Measurements from ENCODE around the gene KBTBD7. TPM values are rescaled to one million over a fixed set of nuclear protein-coding genes. Genes with fewer than 3 reads are reported as not detected.

The KBTBD7 gene
- total RNA-seq, 1 experiment from 2014 or later: 10.5 TPM

DNA sequence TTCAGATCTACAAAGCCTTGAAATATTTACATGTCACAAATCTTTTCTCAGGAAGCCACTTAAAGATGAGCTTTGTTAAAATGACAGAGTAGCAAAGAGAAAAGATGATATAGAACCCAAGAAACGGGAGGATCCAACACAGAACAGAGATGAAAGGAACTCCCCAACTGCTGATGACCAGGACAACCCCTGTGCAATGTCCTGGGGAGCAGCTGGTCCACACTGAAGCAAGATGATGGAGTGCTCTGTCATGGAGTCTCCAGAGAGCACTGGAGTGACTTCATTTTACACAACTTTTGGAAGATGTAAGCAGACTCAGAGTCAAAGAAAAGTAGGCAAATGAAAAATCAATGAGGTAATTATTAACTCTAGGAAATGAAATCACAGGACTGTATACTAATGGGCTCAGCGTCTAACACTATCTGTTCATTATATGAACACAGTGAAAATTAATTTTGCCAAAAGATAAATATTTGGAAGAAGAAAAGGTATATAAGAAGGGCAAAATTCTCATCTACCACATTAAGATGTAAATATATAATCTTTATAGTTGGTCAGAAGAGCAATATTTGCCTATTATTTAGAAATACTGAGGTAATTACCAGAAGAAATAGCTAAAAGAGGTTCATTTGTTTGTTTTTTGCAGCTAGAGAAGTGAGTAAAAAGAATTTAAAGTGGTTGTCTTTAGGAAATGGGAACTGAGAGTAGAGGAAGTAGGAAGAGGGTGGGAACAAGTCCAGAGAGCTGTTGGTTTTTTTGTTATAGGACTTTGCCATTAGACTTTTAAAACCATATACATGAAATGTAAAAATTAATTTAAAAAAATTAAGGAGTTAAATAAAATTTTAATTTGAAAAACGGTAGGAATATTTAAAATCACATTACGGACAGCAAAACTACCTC is 38.5 kb upstream of the KBTBD7 start:
- POLR2A ChIA-PET: no interaction called here

GRCh38 chr13:41231786-41232185 is 37.4 kb upstream of the KBTBD7 start:
- TF ChIP-seq CTCF (IDR thresholded peaks at IDR 0.05; ENCODE audit: insufficient read depth in 1 of 2, low read depth in 1 of 2, low read length in 1 of 2, severe bottlenecking in 1 of 2, unreplicated experiment in 1 of 2): no peak
- Mint-ChIP-seq H3K4me1 (ENCODE audit: low read depth, unreplicated experiment) (peaks cover 6% of the 10 kb centered on the region), H3K27ac (ENCODE audit: unreplicated experiment) (no peak overlapping the region), H3K9me3 (ENCODE audit: unreplicated experiment) (no peaks in the 10 kb centered on the region), H3K27me3 (ENCODE audit: insufficient read depth, unreplicated experiment) (no peaks in the 10 kb centered on the region), H3K36me3 (ENCODE audit: insufficient read depth, unreplicated experiment) (peaks cover 5% of the 10 kb centered on the region), H3K4me3 (ENCODE audit: unreplicated experiment) (no peak overlapping the region)
- ChIA-PET POLR2A (no interaction called here), CTCF (interaction anchor here (0.6 kb wide), 1 partner anchor 14 kb away, joined by 3 read pairs; no protein-coding TSS in a partner anchor)
- H3K9me3 ChIP-seq: no peaks in the 10 kb centered on the region
- no peaks in the 10 kb centered on the region for H3K27me3 ChIP-seq (replicated peaks; ENCODE audit: control insufficient read depth, insufficient read depth, low read length)
- no peak overlapping the region for H3K4me3 ChIP-seq (ENCODE audit: low read depth, low read length)
- H3K36me3 ChIP-seq (ENCODE audit: control insufficient read depth, insufficient read depth, low read length): no peaks in the 10 kb centered on the region
- DNase-seq: no peak
- BruUV-seq (replicated peaks): no TSS peak
- intact Hi-C loops (cut with micrococcal nuclease; ENCODE audit: unreplicated experiment): no loop called here
- no peaks in the 10 kb centered on the region for H3K4me1 ChIP-seq

More for the DNA sequence above, 38.5 kb upstream of the KBTBD7 start:
- H3K4me3 ChIP-seq (ENCODE audit: low read depth, low read length): no peak overlapping the region
- no peaks in the 10 kb centered on the region for H3K27me3 ChIP-seq (replicated peaks; ENCODE audit: control insufficient read depth, insufficient read depth, low read length)
- BruUV-seq (replicated peaks): no TSS peak
- Mint-ChIP-seq H3K9me3 (ENCODE audit: unreplicated experiment) (no peaks in the 10 kb centered on the region), H3K27me3 (ENCODE audit: insufficient read depth, unreplicated experiment) (no peaks in the 10 kb centered on the region), H3K4me3 (ENCODE audit: unreplicated experiment) (no peak overlapping the region), H3K27ac (ENCODE audit: unreplicated experiment) (no peak overlapping the region), H3K4me1 (ENCODE audit: low read depth, unreplicated experiment) (peaks cover 6% of the 10 kb centered on the region), H3K36me3 (ENCODE audit: insufficient read depth, unreplicated experiment) (peaks cover 5% of the 10 kb centered on the region)
- no peak for TF ChIP-seq CTCF (IDR thresholded peaks at IDR 0.05; ENCODE audit: insufficient read depth in 1 of 2, low read depth in 1 of 2, low read length in 1 of 2, severe bottlenecking in 1 of 2, unreplicated experiment in 1 of 2)
- no peaks in the 10 kb centered on the region for H3K9me3 ChIP-seq
- no peaks in the 10 kb centered on the region for H3K4me1 ChIP-seq
- no peak for DNase-seq
- CTCF ChIA-PET: no interaction called here
- no peaks in the 10 kb centered on the region for H3K36me3 ChIP-seq (ENCODE audit: control insufficient read depth, insufficient read depth, low read length)
- intact Hi-C loops (cut with micrococcal nuclease; ENCODE audit: unreplicated experiment): no loop called here

- peaks cover 5% of the 10 kb centered on the region for H3K36me3 Mint-ChIP-seq (ENCODE audit: insufficient read depth, unreplicated experiment)
- H3K9me3 ChIP-seq: no peaks in the 10 kb centered on the region
- ChIA-PET POLR2A (no interaction called here), CTCF (no interaction called here)
- H3K4me3 Mint-ChIP-seq (ENCODE audit: unreplicated experiment): no peak overlapping the region
- DNase-seq: no peak
- H3K4me1 ChIP-seq: no peaks in the 10 kb centered on the region
- peaks cover 6% of the 10 kb centered on the region for H3K4me1 Mint-ChIP-seq (ENCODE audit: low read depth, unreplicated experiment)
- H3K36me3 ChIP-seq (ENCODE audit: control insufficient read depth, insufficient read depth, low read length): no peaks in the 10 kb centered on the region
- H3K27me3 Mint-ChIP-seq (ENCODE audit: insufficient read depth, unreplicated experiment): no peaks in the 10 kb centered on the region
- no peak overlapping the region for H3K4me3 ChIP-seq (ENCODE audit: low read depth, low read length)
- H3K27ac Mint-ChIP-seq (ENCODE audit: unreplicated experiment): no peak overlapping the region
- intact Hi-C loops (cut with micrococcal nuclease; ENCODE audit: unreplicated experiment): no loop called here
- BruUV-seq (replicated peaks): no TSS peak
- H3K27me3 ChIP-seq (replicated peaks; ENCODE audit: control insufficient read depth, insufficient read depth, low read length): no peaks in the 10 kb centered on the region
- no peaks in the 10 kb centered on the region for H3K9me3 Mint-ChIP-seq (ENCODE audit: unreplicated experiment)
- TF ChIP-seq CTCF (IDR thresholded peaks at IDR 0.05; ENCODE audit: insufficient read depth in 1 of 2, low read depth in 1 of 2, low read length in 1 of 2, severe bottlenecking in 1 of 2, unreplicated experiment in 1 of 2): no peak
Measured at GRCh38 chr13:41231025-41231677, 36.8 kb upstream of the KBTBD7 start.
